SK-N-SH (cell line): ENCODE measurements around the gene VWC2L. TPM values are rescaled to one million over a fixed set of nuclear protein-coding genes. Genes with fewer than 3 reads are reported as not detected.

Source experiments
- CTCF ChIA-PET: fragments of 300-600, 350-600 bp; formaldehyde crosslinking; extraction: SDS; loops from one replicate; lab custom pipeline; 2021; lab: Yijun Ruan, JAX
- POLR2A ChIA-PET: fragments of 350-600 bp; sonication (Branson Sonifier 250); formaldehyde crosslinking; extraction: SDS; loops from one replicate; lab custom pipeline; 2020; ENCODE audit warnings: antibody characterized with exemption, inconsistent platforms; lab: Yijun Ruan, JAX
- DNase-seq: peaks from one replicate; pipeline ENCODE4 v3.0.0; 2012
- H2AFZ ChIP-seq: fragments of 200-600 bp; sonication (generic); 2 replicates; pipeline ENCODE4 v1.8.1; 2016; ENCODE audit warnings: antibody characterized with exemption, mild to moderate bottlenecking, low read depth
- H3F3A ChIP-seq: fragments of 200-600 bp; sonication (generic); replicated peaks from 2 replicates; pipeline ENCODE3; 2016; ENCODE audit warnings: antibody characterized with exemption, mild to moderate bottlenecking; ENCODE audit not compliant: insufficient read depth
- H3K27ac ChIP-seq, 2 experiments: fragments of 200-500 bp in 1 of 2; fragments of 200-600 bp in 1 of 2; sonication (Bioruptor generic) in 1 of 2; sonication (generic), shearing (Covaris generic) in 1 of 2; 2 replicates each; pipeline versions ENCODE4 v1.5.1 to v1.6.1; 2014 to 2016; ENCODE audit warnings: low read depth in 2 of 2, inconsistent platforms in 1 of 2, low read length in 1 of 2, mild to moderate bottlenecking in 1 of 2, mixed read lengths in 1 of 2
- H3K27me3 ChIP-seq: fragments of 200-600 bp; sonication (generic), shearing (Covaris generic); 2 replicates; pipeline ENCODE4 v1.6.1; 2016; ENCODE audit warnings: mixed run types; ENCODE audit not compliant: insufficient read depth
- H3K36me3 ChIP-seq, 2 experiments: fragments of 200-500 bp in 1 of 2; fragments of 200-600 bp in 1 of 2; sonication (Bioruptor generic) in 1 of 2; sonication (generic) in 1 of 2; replicated peaks in 1 of 2; 2 replicates each; pipeline versions ENCODE3 to v1.5.1; 2014 to 2016; ENCODE audit warnings: low read length in 1 of 2, mild to moderate bottlenecking in 1 of 2; ENCODE audit not compliant: insufficient read depth in 2 of 2, control insufficient read depth in 1 of 2
- H3K4me1 ChIP-seq, 2 experiments: fragments of 200-500 bp in 1 of 2; fragments of 200-600 bp in 1 of 2; sonication (Bioruptor generic) in 1 of 2; sonication (generic), shearing (Covaris generic) in 1 of 2; 2 replicates each; pipeline versions ENCODE4 v1.5.1 to v1.6.1; 2014 to 2016; ENCODE audit warnings: low read depth in 1 of 2, low read length in 1 of 2, mixed run types in 1 of 2; ENCODE audit not compliant: insufficient read depth in 2 of 2, control insufficient read depth in 1 of 2
- H3K4me2 ChIP-seq: fragments of 200-600 bp; sonication (generic), shearing (Covaris generic); 2 replicates; pipeline ENCODE4 v1.6.1; 2017; ENCODE audit warnings: mixed run types
- H3K4me3 ChIP-seq, 2 experiments: fragments of 200-500 bp in 1 of 2; fragments of 200-600 bp in 1 of 2; sonication (Bioruptor generic) in 1 of 2; sonication (generic), shearing (Covaris generic) in 1 of 2; 2 replicates each; pipeline versions ENCODE4 v1.5.1 to v1.8.1; 2014 to 2016; ENCODE audit warnings: low read depth in 2 of 2, inconsistent platforms in 1 of 2, low read length in 1 of 2, mild to moderate bottlenecking in 1 of 2, mixed read lengths in 1 of 2, moderate library complexity in 1 of 2
- H3K79me2 ChIP-seq: fragments of 200-600 bp; sonication (generic); 2 replicates; pipeline ENCODE4 v1.8.1; 2017; ENCODE audit warnings: mild to moderate bottlenecking; ENCODE audit not compliant: insufficient read depth
- H3K9ac ChIP-seq: fragments of 200-600 bp; sonication (generic); 2 replicates; pipeline ENCODE4 v1.6.1; 2017; ENCODE audit warnings: mixed run types
- H3K9me2 ChIP-seq: fragments of 200-600 bp; sonication (generic); 2 replicates; pipeline ENCODE4 v1.6.1; 2017; ENCODE audit warnings: mixed run types
- H3K9me3 ChIP-seq: fragments of 200-600 bp; sonication (generic); 2 replicates; pipeline ENCODE4 v1.6.1; 2017; ENCODE audit warnings: mixed run types, mild to moderate bottlenecking, moderate library complexity
- H4K20me1 ChIP-seq: fragments of 200-600 bp; sonication (generic); 2 replicates; pipeline ENCODE4 v1.6.1; 2017; ENCODE audit warnings: mild to moderate bottlenecking, mixed run types; ENCODE audit not compliant: insufficient read depth
- ELF1 ChIP-seq: IDR thresholded peaks from 2 replicates; pipeline ENCODE4 v1.4.0; 2012
- EP300 ChIP-seq, 2 experiments: IDR thresholded peaks; 2 replicates each; pipeline versions ENCODE4 v1.4.0 to v1.6.1; 2012; ENCODE audit warnings: borderline replicate concordance in 1 of 2, low read depth in 1 of 2, low read length in 1 of 2
- FOSL2 ChIP-seq: IDR thresholded peaks from 2 replicates; pipeline ENCODE4 v1.4.0; 2012; ENCODE audit warnings: low read depth, mild to moderate bottlenecking, moderate library complexity, borderline replicate concordance
- GABPA ChIP-seq: IDR thresholded peaks from 2 replicates; pipeline ENCODE4 v1.4.0; 2012; ENCODE audit warnings: low read depth, mild to moderate bottlenecking
- JUND ChIP-seq: IDR thresholded peaks from 2 replicates; pipeline ENCODE4 v1.4.0; 2012
- MEF2A ChIP-seq: IDR thresholded peaks from 2 replicates; pipeline ENCODE4 v1.4.0; 2012; ENCODE audit warnings: low read depth, borderline replicate concordance
- MXI1 ChIP-seq: IDR thresholded peaks from 2 replicates; pipeline ENCODE4 v1.6.1; 2012; ENCODE audit warnings: mild to moderate bottlenecking, low read depth, low read length, improper control_type of control experiment
- NRF1 ChIP-seq: IDR thresholded peaks from 2 replicates; pipeline ENCODE4 v1.6.1; 2012; ENCODE audit warnings: low read depth, mild to moderate bottlenecking, low read length
- POLR2AphosphoS5 ChIP-seq: IDR thresholded peaks from 2 replicates; pipeline ENCODE4 v1.6.1; 2012; ENCODE audit warnings: low read depth, low read length
- RXRA ChIP-seq: IDR thresholded peaks from 2 replicates; pipeline ENCODE4 v1.4.0; 2012; ENCODE audit warnings: low read depth, mild to moderate bottlenecking, borderline replicate concordance
- SMC3 ChIP-seq: IDR thresholded peaks from 2 replicates; pipeline ENCODE4 v1.6.1; 2012; ENCODE audit warnings: low read depth, low read length, improper control_type of control experiment
- TAF1 ChIP-seq: IDR thresholded peaks from 2 replicates; pipeline ENCODE4 v1.6.1; 2012; ENCODE audit warnings: low read depth, mild to moderate bottlenecking, low read length, moderate library complexity, borderline replicate concordance
- TCF12 ChIP-seq: IDR thresholded peaks from 2 replicates; pipeline ENCODE4 v1.4.0; 2012
- TEAD4 ChIP-seq: IDR thresholded peaks from 2 replicates; pipeline ENCODE4 v1.4.0; 2012; ENCODE audit warnings: mild to moderate bottlenecking, borderline replicate concordance; ENCODE audit not compliant: insufficient read depth
- WGBS: methylation state at CpG from one replicate; pipeline ENCODE4 v1.1.6; 2017; ENCODE audit warnings: low lambda C conversion rate; 5-methylcytosine and 5-hydroxymethylcytosine counted together
- polyA plus RNA-seq, 3 experiments: library from polyadenylated mRNA; depleted of rRNA; stranded (reverse); fragments of >200 nt; gene quantifications; 2 replicates each; pipeline ENCODE4 v1.2.3, GENCODE V29; 2012
- TF ChIP-seq, protein P1 (sequence below): IDR thresholded peaks from 2 replicates; pipeline ENCODE4 v1.4.0; 2012; ENCODE audit warnings: low read depth, borderline replicate concordance
- TF ChIP-seq, protein P2 (sequence below): fragments of 200-600 bp; sonication (generic); IDR thresholded peaks from 2 replicates; pipeline ENCODE4 v1.6.1; 2017; ENCODE audit warnings: antibody characterized with exemption, mild to moderate bottlenecking, moderate library complexity

The VWC2L gene
- polyA plus RNA-seq, 1 of the 3 experiments (the other 2 are of a cell fraction), result not detected

DNA sequence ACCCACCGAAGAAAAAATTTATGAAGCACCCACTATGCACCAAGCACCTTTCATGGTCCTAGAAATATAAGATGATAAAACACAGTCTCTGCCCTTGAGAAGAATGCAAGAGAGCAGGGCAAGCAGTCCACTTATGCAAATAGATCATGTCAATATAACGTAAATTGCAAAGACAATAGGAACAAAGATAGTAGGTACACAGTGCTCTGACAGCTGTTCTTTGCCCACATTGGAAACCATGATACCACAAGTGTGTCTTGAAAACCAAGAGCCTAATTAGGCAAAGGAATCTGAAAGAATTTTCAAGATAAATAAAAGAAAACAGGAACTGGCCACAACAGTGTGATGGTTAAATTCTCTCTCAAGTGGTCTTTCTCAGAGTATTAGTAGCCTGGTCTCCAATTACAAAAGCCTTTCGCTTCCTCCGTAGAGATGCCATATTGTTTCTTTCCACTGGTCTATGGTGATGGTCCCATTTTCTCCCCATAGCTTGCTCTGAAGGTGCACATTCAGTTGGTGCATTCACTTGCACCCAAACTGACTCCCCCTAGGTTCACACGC, 108.5 kb downstream of the VWC2L start (continued):
- TF ChIP-seq TEAD4 (no peak), TCF12 (no peak), MXI1 (no peak), NRF1 (no peak), RXRA (no peak), ELF1 (no peak)
- TF ChIP-seq, protein P1, sequence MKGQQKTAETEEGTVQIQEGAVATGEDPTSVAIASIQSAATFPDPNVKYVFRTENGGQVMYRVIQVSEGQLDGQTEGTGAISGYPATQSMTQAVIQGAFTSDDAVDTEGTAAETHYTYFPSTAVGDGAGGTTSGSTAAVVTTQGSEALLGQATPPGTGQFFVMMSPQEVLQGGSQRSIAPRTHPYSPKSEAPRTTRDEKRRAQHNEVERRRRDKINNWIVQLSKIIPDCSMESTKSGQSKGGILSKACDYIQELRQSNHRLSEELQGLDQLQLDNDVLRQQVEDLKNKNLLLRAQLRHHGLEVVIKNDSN, result no peak
- TF ChIP-seq, protein P2, sequence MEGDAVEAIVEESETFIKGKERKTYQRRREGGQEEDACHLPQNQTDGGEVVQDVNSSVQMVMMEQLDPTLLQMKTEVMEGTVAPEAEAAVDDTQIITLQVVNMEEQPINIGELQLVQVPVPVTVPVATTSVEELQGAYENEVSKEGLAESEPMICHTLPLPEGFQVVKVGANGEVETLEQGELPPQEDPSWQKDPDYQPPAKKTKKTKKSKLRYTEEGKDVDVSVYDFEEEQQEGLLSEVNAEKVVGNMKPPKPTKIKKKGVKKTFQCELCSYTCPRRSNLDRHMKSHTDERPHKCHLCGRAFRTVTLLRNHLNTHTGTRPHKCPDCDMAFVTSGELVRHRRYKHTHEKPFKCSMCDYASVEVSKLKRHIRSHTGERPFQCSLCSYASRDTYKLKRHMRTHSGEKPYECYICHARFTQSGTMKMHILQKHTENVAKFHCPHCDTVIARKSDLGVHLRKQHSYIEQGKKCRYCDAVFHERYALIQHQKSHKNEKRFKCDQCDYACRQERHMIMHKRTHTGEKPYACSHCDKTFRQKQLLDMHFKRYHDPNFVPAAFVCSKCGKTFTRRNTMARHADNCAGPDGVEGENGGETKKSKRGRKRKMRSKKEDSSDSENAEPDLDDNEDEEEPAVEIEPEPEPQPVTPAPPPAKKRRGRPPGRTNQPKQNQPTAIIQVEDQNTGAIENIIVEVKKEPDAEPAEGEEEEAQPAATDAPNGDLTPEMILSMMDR, result no peak

DNA sequence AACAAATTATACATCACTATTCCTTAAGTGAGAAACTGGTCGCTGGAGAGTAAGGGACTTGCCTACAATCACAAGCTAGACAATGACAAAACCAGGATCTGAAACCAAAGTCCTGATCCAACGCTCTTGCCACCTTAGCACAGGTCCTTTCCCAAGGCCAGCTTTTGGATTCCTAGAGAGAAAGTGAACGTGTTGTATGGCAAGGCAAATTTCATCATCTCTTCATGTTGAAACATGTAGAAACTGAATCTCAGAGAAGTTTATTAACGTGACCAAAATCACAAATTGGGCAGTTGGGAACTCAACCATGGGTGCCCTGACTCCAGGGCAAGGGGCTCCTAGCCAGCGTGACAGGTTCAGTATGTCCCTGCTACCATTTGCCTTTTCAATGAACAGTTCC, 118.2 kb downstream of the VWC2L start:
- Histone ChIP-seq H3K9ac (no peak overlapping the region), H2AFZ (no peak overlapping the region), H3K36me3 (no peaks in the 10 kb centered on the region), H3K4me2 (no peak overlapping the region), H4K20me1 (no peaks in the 10 kb centered on the region), H3K79me2 (no peaks in the 10 kb centered on the region), H3F3A (no peaks in the 10 kb centered on the region), H3K9me3 (no peaks in the 10 kb centered on the region), H3K4me1 (no peaks in the 10 kb centered on the region; a peak in 2 of 4 replicates), H3K4me3 (no peak overlapping the region), H3K9me2 (no peaks in the 10 kb centered on the region), H3K27ac (no peak overlapping the region), H3K27me3 (no peaks in the 10 kb centered on the region)
- ChIA-PET POLR2A (no interaction called here), CTCF (no interaction called here)
- 64% methylated on average over 5 of the region's 5 CpGs for WGBS
- DNase-seq, result no peak
- no peak for TF ChIP-seq MEF2A
- TF ChIP-seq POLR2AphosphoS5, result no peak
- TF ChIP-seq, protein P1, result no peak
- TF ChIP-seq GABPA, result no peak
- no peak for TF ChIP-seq TAF1

DNA sequence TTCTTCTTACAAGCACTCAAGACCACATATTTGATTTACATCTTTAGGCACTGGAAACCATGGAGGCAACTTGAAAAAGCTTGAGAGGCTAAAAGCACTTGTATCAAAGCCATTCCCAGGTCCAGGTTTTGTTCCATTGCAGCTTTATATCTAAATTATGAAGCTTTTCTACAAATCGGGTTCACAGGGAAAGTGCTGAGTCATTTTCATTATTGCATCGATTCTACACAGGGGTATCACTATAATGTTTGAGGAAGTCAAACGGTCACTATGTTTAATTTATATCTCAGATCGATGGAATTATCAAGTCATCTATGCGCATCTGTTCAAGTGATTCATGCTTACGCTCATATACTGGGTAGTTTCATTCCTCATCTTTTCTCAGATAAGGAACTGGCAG, 118.7 kb downstream of the VWC2L start:
- Histone ChIP-seq H4K20me1 (no peaks in the 10 kb centered on the region), H3K4me1 (no peaks in the 10 kb centered on the region; a peak in 2 of 4 replicates), H3K9me3 (no peaks in the 10 kb centered on the region), H3K36me3 (no peaks in the 10 kb centered on the region), H3K4me3 (no peak overlapping the region), H3K27ac (no peak overlapping the region), H3K9me2 (no peaks in the 10 kb centered on the region), H3K9ac (no peak overlapping the region), H3F3A (no peaks in the 10 kb centered on the region), H2AFZ (no peak overlapping the region), H3K4me2 (no peak overlapping the region), H3K79me2 (no peaks in the 10 kb centered on the region), H3K27me3 (no peaks in the 10 kb centered on the region)
- POLR2A ChIA-PET, result no interaction called here
- WGBS, result 48% methylated on average over 6 of the region's 6 CpGs
- no peak for DNase-seq
- CTCF ChIA-PET, result interaction anchor here (1.0 kb wide), 1 partner anchor 10 kb away, joined by 3 read pairs; no protein-coding TSS in a partner anchor
- TF ChIP-seq SMC3 (no peak), FOSL2 (no peak), JUND (no peak), RXRA (no peak), EP300 (IDR thresholded peaks at IDR 0.05; ENCODE audit: borderline replicate concordance in 1 of 2, low read depth in 1 of 2, low read length in 1 of 2) (no peak)
